Measurements from ENCODE around the gene NFYC.

NFYC gene

GRCh38 chr1:40734882-40735628 lies 43.6 kb downstream of the NFYC start:
- in situ Hi-C loops (cut with MboI; ENCODE audit: low sequenced_read_pairs): no loop called here

- in situ Hi-C loops (cut with MboI; ENCODE audit: low sequenced_read_pairs): no loop called here
Observed at GRCh38 chr1:40736085-40736531, 44.6 kb downstream of the NFYC start.

GRCh38 chr1:40738831-40739230 lies 47.3 kb downstream of the NFYC start:
- in situ Hi-C loops (cut with MboI; ENCODE audit: low sequenced_read_pairs): no loop called here

- in situ Hi-C loops (cut with MboI; ENCODE audit: low sequenced_read_pairs): no loop called here
Observed at GRCh38 chr1:40739455-40740008, 48.0 kb downstream of the NFYC start.

GRCh38 chr1:40740039-40740996 lies 48.8 kb downstream of the NFYC start:
- in situ Hi-C loops (cut with MboI; ENCODE audit: low sequenced_read_pairs): no loop called here

- in situ Hi-C loops (cut with MboI; ENCODE audit: low sequenced_read_pairs): no loop called here
Observed at GRCh38 chr1:40740997-40741736, 49.7 kb downstream of the NFYC start.

GRCh38 chr1:40742363-40743061 lies 51.0 kb downstream of the NFYC start:
- in situ Hi-C loops (cut with MboI; ENCODE audit: low sequenced_read_pairs): no loop called here

- in situ Hi-C loops (cut with MboI; ENCODE audit: low sequenced_read_pairs): no loop called here
Observed at GRCh38 chr1:40743452-40743851, 51.9 kb downstream of the NFYC start.

- in situ Hi-C loops (cut with MboI; ENCODE audit: low sequenced_read_pairs): no loop called here
Observed at GRCh38 chr1:40743860-40744259, 52.4 kb downstream of the NFYC start.

GRCh38 chr1:40745176-40745575 lies 53.7 kb downstream of the NFYC start:
- in situ Hi-C loops (cut with MboI; ENCODE audit: low sequenced_read_pairs): no loop called here

- in situ Hi-C loops (cut with MboI; ENCODE audit: low sequenced_read_pairs): no loop called here
Observed at GRCh38 chr1:40746344-40747090, 55.0 kb downstream of the NFYC start.

- in situ Hi-C loops (cut with MboI; ENCODE audit: low sequenced_read_pairs): no loop called here
Observed at GRCh38 chr1:40748841-40749718, 57.6 kb downstream of the NFYC start.

- in situ Hi-C loops (cut with MboI; ENCODE audit: low sequenced_read_pairs): no loop called here
Observed at GRCh38 chr1:40749817-40750216, 58.3 kb downstream of the NFYC start.

GRCh38 chr1:40750451-40750908 lies 59.0 kb downstream of the NFYC start:
- in situ Hi-C loops (cut with MboI; ENCODE audit: low sequenced_read_pairs): no loop called here

GRCh38 chr1:40751802-40752201 lies 60.3 kb downstream of the NFYC start:
- in situ Hi-C loops (cut with MboI; ENCODE audit: low sequenced_read_pairs): no loop called here

GRCh38 chr1:40753142-40753882 lies 61.8 kb downstream of the NFYC start:
- in situ Hi-C loops (cut with MboI; ENCODE audit: low sequenced_read_pairs): no loop called here

GRCh38 chr1:40754201-40754600 lies 62.7 kb downstream of the NFYC start:
- in situ Hi-C loops (cut with MboI; ENCODE audit: low sequenced_read_pairs): no loop called here

GRCh38 chr1:40755067-40755466 lies 63.6 kb downstream of the NFYC start:
- in situ Hi-C loops (cut with MboI; ENCODE audit: low sequenced_read_pairs): no loop called here
